Myocyte (in vitro differentiated cells): ENCODE results near the gene NFE2L2. TPM values are rescaled to one million over a fixed set of nuclear protein-coding genes. Genes with fewer than 3 reads are reported as not detected.
"Not testable (repeated sequence)": the region's sequence is repeated elsewhere in the genome, so short reads cannot be mapped to it uniquely, and the experiment has no call there.

Experiments used
- DNase-seq: peaks from one replicate; pipeline ENCODE4 v3.0.0-alpha.2; 2012; ENCODE audit warnings: low read depth
- total RNA-seq: library from RNA; depleted of rRNA; stranded (reverse); fragments of >200 nt; gene quantifications from 2 replicates; pipeline ENCODE4 v1.2.3, GENCODE V29; 2014

Gene NFE2L2
- total RNA-seq, 1 donor from 2014 or later, result 107 TPM

DNA sequence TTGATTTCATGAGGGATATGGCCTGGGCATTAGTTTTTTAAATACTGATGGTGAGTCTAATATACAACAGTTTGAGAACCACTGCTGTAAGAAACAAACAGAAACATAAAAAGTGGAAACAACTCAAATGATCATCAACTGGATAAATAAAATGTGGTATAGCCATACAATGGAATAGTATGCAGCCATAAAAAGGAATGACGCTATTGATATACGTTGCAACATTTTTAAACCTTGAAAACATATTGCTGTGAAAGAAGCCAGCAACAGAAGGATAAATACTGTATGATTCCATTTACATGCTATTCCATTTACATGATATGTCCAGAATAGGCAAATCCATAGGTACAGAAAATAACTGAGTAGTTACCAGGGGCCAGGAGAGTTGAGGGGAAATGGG lies 6.5 kb downstream of the NFE2L2 start:
- DNase-seq, result no peak

DNA sequence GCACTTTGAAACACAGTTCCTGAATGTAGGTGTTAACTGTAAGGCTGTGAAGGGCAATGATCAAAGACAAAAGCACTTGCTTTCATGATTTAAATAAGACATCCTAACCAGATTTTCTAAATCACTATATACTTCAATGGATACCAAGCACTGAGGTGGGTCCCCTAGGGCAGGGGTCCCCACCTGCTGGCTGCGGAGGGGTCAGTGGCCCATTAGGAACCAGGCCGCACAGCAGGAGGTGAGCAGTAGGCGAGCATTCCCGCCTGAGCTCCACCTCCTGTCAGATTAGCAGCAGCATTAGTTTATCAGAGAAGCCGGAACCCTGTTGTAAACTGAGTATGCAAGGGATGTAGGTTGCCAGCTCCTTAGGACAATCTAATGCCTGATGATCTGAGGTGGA lies 7.1 kb downstream of the NFE2L2 start:
- no peak for DNase-seq

DNA sequence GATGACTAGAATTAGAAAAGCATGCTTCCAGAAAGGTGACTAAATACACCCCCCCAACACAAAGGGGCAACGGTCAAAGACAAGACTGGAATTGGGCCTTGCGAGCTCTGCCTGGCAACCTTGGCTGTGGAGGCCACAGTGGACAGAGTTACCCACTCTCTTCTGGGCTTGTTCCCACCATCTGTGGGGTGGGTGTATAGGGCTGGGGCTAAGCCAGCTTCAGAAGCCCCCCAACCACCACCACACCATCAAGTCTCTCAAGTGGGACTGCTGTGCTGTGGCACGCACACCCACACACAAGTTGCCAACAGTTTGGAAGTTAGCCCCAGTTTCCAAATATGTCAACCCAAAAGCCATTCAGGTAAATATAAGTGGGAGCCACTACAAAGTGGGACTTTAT lies 7.8 kb downstream of the NFE2L2 start:
- no peak for DNase-seq

DNA sequence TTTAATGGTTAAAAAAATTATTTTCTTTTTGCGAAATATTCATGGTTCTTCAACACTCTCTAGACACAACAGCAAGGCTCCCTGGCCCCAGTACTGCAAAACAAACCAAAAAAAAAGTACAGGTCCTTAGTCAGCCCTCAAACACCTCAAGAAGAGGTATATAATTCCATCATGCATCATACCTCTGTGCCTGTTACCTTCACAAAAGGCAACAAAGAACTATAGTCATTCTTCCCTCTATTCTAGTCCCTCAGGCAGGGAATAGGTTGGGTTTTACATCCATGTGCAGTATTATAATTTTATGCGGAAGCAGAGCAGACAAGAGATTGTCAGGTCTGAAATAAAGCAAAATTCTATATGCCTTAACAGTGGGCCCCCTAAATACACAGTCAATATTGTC lies 8.5 kb downstream of the NFE2L2 start:
- DNase-seq, result no peak

DNA sequence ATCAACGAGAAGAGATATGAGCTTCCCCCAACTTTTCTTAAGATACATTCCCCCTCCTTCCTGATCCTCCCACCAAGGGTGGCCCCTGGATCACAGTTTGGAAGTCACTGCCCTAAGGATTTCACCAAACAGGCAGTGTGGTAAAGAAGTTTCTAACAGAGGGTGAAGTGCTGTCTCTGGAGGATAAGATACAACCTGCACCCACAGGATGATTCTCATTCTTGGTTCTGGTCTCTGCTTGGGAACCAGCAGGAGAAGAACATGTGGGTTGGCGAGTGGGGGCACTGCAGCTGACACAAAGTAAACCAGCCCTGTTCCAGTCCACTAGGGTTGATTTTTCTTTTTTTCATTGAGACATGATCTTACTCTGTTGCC lies 9.3 kb downstream of the NFE2L2 start:
- DNase-seq, result no peak

DNA sequence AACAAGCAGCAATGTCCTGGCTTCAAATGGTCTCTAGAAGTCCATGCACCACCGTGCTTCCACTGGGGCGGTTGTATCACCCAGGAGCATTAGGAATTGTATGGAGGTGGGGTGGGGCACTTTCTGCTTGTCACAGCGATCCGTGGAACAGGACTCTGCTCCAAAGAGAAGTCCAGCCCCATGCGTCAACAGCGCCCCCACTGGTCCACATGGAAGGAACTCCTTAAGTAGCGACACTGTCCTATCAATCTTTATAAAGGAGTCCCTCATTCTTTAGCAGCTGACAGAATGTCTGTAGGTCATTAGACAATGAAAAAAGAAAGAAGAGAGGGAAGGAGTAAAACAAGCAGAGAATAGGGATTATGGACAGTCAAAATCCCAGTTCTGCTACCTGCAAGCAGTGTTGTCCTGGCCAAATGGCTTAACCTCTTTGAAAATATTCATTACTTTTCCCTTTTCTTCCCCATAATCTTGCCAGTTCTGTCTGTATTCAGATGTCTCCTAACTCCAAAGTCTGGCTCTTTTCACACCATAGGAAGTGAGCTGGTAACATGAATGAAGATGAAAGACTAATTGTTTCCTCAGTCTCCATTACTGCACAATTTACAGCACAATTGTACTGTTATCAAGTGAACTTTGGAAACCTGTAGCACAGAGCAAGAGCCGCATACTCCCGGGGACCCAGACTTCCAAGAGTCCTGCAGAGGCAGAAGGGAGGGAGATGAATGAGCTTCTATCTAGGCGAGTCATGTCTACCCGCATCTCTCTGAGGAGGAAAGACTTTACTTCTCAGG lies 9.9 kb downstream of the NFE2L2 start:
- peak; percentile 35 for DNase-seq

DNA sequence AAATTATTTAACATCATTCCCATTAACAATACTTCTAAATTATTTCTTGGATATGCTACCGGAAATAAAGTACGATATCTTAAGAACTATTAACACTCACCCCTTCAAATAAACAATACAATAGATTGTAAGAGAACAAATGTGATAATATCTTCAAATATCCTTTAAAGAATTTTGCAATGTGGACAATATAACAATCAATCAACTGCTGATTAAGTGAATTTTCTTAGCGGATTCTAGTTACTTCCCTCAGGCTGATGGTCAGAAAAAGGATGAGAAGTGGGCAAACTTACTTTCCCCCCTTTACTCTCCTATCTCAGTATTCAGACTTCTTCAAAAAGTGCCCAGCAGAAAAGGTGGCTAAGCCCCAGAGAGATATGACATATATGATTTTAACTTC lies 10.8 kb downstream of the NFE2L2 start:
- no peak for DNase-seq

DNA sequence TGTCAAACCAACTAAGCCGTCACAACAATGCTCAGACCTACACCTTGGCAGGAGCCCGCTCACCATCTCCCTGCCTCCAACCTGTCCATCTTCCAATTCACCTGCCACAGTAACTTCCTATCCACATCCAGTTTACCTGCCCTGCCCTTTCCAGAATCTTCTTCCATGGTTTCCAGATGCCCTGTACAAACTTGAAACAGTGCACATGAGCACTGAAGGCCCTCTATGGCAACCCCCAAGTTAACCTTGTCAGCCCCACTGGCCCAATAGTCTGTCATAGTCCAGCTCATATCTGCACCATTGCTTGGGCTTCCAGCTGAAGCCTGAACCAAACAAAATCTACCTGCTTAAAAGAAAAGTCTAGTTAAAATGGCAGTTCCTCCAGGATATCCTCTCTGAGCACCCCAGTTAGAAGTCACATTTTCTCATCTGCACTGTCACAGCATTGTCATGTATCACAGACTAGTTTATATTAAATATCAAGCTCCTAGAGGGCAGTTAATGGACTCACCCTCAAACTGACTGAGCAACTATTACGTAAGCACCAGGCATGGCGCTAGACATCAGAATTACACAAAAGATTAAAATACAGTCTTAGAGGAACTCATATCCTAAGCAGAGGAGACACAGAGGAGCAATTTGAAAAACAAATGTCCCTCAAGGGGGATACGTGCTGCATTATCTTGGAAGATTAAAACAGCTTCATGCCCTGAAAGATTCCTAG lies 11.6 kb downstream of the NFE2L2 start:
- no peak for DNase-seq

DNA sequence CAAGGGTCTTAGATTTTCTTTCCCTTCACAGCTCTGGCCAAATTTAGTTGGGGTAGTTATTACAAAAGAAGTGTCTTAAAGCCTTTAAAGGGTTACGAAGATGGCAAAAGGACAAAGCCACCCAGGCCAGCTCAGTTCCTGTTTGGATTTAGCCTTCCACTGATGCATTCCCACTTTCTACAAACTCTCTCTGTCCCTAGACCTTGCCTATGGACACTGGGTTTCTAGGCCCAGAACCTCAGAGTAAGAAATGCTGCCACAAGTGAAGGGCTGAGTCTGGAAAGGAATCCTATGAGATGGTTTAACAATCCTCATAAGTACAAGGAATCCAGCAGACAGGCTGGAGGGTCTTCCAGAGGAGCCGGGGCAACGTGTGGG lies 13.4 kb downstream of the NFE2L2 start:
- no peak for DNase-seq

DNA sequence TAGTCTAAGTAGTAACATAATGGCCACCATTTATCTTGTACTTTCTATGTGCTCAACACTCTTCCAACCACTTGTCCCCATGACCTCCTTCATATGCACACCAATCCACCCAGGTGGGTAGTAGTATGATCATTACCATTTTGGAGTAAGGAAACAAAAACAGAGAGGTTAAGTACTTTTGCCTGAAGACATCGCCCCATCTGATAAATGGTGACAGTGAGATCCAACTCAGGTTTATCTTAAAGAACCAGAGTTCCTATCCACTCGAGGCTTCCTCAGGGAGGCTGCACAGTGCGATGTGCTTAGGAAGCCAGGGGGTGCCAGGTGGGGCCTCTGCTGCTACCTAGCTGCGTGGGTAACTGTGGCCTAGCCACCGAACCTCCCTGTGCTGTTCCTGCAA lies 14.1 kb downstream of the NFE2L2 start:
- no peak for DNase-seq

DNA sequence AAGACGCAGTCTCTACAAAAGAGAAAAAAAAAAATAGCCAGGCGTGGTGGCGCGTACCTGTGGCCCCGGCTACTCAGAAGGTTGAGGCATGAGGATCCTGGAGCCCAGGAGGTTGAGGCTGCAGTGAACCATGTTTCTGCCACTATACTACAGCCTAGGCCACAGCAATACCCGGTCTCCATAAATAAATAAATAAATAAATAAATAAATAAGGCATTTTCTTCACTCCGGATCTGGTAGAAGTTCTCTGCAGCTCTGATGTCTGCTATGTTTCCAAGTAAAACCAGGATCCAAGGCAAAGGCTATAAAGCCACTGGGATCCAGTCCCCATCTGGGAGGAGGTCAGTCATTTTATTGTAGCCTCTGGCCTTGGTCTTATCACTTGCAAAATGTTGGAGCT lies 15.5 kb downstream of the NFE2L2 start:
- DNase-seq, result no peak

DNA sequence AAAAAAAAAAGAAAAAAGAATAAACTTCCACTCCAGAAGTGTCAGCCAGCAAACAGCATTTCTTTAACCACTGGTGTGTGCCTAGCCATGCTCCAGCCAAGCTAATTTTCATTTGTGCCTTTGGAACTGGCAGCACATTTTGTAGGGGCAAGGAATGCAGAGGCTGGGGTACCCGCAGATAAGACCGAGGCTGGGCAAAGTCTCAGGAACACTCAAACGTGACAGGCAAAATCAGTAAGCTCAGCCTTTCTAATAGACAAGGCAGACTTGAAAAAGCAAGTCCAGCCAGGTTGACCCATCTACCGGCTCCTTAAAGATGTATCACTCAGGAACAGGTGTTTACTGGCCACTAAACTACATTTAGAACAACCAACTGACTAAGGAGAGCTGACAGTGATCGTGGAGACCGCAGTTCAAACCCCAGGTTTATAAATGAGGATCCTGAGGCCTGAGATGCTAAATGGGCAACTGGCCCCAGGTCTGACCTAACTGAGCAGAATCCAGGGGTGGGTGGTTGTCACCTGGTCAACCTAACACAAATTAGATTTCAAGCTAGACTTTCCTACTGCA lies 16.7 kb downstream of the NFE2L2 start:
- DNase-seq, result peak; percentile 31

DNA sequence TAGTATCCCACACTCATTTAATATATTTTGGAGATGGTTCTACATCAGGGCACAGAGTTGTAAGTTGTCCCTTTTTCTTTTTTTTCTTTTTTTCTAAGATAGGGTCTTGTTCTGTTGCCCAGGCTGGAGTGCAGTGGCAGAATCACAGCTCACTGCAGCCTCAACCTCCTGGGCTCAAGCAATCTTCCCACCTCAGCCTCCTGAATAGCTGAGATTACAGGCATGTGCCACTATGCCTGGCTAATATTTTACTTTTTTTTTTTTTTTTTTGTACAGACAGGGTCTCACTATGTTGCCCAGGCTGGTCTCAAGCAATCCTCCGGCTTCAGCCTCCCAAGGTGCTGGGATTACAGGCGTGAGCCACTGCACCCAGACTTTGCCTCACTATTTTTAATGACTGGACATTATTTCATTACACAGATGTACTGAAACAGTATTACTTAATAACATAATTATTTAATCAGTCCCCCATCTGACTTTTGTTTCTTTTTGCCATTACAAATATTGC lies 17.9 kb downstream of the NFE2L2 start:
- DNase-seq, result not testable (repeated sequence)

DNA sequence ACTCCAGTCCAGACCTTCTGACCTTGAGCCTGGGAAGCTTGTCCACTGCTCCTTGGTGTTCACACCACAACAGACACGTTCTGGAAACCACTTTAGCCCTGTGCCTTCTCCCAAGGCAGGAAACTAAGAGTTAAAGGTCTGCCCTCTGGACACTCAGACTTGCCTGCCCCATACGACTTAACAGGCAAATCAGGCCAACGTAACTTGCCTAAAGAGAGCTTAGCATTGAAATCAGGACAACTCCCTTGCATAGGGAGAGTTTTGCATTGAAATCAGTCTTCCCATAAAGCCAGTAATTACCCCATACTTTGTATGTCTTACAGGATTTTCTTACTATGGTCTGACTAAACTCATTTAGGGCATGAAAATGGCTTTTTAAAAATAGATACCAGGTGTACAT lies 18.5 kb downstream of the NFE2L2 start:
- DNase-seq, result no peak

DNA sequence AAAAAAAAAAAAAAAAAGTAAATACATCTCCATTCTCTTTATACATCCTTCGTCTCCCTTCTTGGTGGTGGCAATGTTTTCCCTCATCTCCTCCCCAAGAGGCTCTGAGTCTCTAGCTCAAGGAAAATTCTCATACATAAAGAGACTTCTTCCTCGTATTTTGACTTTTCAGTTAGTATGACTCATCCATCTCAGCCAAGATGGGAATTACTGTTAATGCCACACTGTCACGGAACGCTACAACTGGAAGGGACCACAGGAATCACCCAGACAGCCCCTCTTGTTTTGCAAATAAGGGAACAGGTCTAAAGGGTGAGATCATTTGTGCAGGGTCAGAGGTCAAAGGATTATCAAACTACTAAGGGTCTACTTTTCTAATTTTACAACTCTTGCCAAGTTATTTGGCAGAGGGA lies 19.5 kb downstream of the NFE2L2 start:
- DNase-seq, result peak; percentile 87

DNA sequence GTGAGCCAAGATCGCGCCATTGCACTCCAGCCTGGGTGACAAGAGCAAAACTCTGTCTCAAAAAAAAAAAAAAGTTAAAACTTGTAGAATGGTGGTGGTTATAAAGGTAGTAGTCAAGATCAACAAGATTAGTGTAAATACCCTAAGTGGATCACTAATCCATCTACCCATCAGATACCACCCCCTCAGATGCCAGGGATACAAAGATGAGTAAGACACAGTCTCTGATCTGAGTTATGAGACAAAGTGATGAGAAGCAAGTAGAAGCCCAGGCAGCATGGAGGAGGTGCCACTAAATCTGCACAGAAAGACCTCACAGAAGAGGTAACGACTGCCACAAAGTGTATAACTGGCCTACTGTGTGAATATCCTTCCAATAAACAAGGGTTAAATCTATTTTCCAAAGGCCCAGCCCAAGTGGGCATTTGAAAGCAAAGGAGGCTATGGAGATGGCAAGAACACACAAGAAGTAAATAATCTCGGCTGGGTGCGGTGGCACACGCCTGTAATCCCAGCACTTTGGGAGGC lies 20.2 kb downstream of the NFE2L2 start:
- DNase-seq, result no peak

DNA sequence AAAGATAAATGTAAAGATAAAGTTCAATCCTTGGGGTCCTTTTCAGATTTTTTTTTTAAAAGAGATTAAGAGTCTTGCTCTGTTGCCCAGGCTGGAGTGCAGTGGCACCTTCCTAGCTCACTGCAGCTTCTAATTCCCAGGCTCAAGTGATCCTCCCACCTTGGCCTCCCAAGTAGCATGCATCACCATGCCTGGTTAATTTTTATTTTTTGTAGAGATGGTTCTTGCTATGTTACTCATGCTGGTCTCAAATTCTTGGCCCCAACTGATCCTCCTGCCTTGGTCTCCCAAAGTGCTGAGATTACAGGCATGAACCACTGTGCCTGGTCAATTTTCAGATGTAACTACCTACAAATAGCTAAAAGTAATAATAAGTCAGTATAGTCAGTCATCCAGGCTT lies 21.1 kb downstream of the NFE2L2 start:
- no peak for DNase-seq

DNA sequence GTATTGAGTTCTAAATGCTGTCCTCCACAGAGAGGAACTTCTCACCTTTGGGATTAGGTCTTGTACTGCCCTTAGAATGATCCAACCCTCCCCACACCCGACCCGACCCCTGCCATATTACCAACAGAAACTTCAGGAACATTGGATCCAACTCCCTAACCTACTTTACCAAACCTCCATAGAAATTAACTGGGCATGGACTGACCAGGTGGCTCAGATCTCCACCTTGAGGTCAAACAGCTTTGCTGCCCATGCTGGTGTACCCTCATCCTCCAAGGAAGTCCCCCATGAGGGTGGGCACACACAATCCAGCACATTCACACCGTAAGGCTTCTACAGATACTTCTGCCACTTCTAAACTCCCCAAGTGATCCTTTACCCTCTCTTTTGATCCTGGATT lies 21.5 kb downstream of the NFE2L2 start:
- no peak for DNase-seq

DNA sequence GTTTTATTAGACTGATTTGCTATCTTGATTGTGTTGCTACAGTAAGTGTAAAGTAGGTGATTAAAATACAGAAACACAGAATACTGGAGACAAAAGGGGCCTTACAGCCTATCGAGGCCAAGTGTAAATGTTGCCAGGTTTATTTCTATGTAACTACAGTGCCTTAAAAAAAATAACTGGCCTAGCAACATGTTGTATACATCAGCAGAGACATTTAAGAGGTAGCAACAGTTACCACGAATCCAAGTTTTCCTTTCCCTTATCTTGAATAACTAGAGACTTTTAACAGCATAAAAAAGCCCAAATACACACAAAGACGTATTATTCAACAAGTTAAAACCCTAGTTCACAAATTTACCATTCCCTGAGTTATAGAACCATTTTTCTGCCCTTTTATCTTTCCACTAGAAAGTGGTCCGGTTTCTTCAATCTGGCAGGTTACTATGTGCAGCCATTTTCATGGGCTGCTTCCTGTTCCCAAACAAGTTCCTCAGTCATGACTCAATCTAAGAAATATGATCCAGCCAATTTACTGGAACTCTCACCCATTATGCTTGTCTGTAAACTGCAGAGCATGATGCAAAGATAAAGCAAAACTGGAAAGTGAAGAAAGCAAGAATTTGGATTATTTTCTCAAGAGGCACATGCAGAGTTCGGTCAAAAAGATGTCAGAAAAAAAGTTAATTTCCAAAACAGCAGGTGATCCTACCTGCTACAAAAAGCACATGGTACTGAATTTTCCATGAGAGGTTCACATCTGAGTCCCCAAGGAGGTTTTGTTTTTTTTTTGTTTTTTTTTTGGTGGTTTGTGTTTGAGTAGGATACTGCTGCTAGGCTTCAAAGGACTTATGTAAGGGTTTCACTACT lies 22.2 kb downstream of the NFE2L2 start:
- DNase-seq, result peak; percentile 78

DNA sequence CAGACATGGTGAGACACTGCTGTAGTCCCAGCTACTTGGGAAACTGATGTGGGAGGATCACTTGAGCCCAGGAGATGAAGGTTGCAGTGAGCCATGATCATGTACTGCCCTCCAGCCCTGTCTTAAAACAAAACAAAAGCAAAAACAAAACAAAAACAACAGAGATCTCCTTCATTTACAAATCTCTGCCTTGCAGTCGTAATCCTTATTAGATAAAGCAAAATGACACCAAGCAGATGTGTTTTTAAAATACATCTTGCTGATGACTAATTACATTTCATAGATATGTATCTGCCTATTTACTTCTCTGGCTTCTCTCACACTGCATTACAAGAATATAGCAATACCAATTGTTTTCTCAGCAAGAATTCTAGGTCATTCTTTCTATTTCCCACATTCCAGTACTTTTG lies 22.8 kb downstream of the NFE2L2 start:
- no peak for DNase-seq

DNA sequence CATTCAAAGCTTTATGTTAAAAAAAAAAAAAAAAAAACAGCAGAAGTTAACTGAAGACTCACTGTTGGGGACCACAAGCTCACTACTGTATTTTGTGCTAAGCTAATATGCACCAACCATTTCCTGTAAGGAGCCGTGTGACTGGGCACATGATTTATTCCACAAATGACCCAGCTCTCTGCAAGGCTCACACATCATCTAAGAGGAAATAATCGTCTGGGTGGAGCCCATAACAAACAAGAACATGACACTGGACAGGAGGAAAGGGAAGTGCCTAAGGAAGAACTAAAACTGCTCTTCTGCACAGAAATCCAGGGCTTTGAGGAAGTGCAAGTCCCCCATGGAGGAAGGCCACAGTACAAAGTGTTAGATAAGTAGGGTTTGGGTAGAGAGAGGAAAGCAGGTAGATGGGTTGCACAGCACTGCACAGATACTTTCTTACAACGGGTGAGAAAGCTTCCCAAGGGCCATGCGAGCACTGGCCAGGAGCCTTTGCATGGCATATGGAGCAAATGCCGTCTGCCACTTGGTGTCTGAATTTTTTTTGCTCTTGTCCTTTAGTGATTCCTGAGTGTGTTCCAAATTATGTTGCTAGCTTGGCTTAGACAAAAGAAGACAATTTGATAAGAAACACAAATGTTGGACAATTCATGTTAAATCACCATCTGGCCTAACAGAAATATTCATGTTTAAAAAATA lies 24.4 kb downstream of the NFE2L2 start:
- DNase-seq, result peak; percentile 51
